Prostate gland (tissue), 2 donors: ENCODE data around the gene TRPV3. TPM values are rescaled to one million over a fixed set of nuclear protein-coding genes. Genes with fewer than 3 reads are reported as not detected.

ENCODE experiments used
- DNase-seq: peaks from one replicate; pipeline ENCODE4 v3.0.0-alpha.2; 2019; ENCODE audit warnings: low spot score
- H3K27ac ChIP-seq, 2 donors: fragments of 200-600 bp; sonication (generic); 2 replicates each; pipeline ENCODE4 v1.5.1; 2017 to 2019
- H3K27me3 ChIP-seq: fragments of 200-600 bp; sonication (generic); replicated peaks from 2 replicates; pipeline ENCODE4 v1.5.1; 2019; ENCODE audit not compliant: insufficient read depth
- H3K36me3 ChIP-seq, 2 donors: fragments of 200-600 bp; sonication (generic); 1 replicate in 1 of 2; 2 replicates in 1 of 2; pipeline versions ENCODE4 v1.5.1 to v1.8.1; 2017 to 2019
- H3K4me1 ChIP-seq: fragments of 200-600 bp; sonication (generic); replicated peaks from 2 replicates; pipeline ENCODE4 v1.5.1; 2019
- H3K4me3 ChIP-seq, 2 donors: fragments of 200-600 bp; sonication (generic); 2 replicates each; pipeline ENCODE4 v1.5.1; 2017 to 2019
- H3K9me3 ChIP-seq: fragments of 200-600 bp; sonication (generic); 2 replicates; pipeline ENCODE4 v1.5.1; 2017
- POLR2A ChIP-seq: fragments of 450-650 bp; IDR thresholded peaks from one replicate; pipeline ENCODE4 v1.6.1; 2016; ENCODE audit warnings: antibody characterized with exemption, mild to moderate bottlenecking
- POLR2AphosphoS5 ChIP-seq: sonication (generic); formaldehyde crosslinking; IDR thresholded peaks from one replicate; pipeline ENCODE4 v1.6.1; 2017; ENCODE audit warnings: antibody characterized with exemption
- WGBS: methylation state at CpG from one replicate; pipeline ENCODE4 v1.1.5; 2018; 5-methylcytosine and 5-hydroxymethylcytosine counted together
- intact Hi-C: fragments of 100-400 bp; cut with DNase I; formaldehyde crosslinking; loops from one replicate; pipeline ENCODE4 v1.14.2; 2022
- total RNA-seq, 2 donors: library from RNA; depleted of rRNA; stranded (reverse); fragments of >200 nt; gene quantifications; one replicate each; pipeline ENCODE4 v1.1.0, GENCODE V29; 2016
- TF ChIP-seq, protein P1 (sequence below), 4 experiments: fragments of 200-600 bp in 2 of 4; fragments of 450-650 bp in 2 of 4; sonication (generic) in 2 of 4; IDR thresholded peaks; 1 replicate in 3 of 4; 2 replicates in 1 of 4; pipeline ENCODE4 v1.5.1; 2016 to 2019; ENCODE audit warnings: antibody characterized with exemption in 4 of 4, mild to moderate bottlenecking in 2 of 4, moderate library complexity in 2 of 4

The TRPV3 gene
- total RNA-seq, 2 donors from 2014 or later: 10.5 TPM; not detected in 1

DNA sequence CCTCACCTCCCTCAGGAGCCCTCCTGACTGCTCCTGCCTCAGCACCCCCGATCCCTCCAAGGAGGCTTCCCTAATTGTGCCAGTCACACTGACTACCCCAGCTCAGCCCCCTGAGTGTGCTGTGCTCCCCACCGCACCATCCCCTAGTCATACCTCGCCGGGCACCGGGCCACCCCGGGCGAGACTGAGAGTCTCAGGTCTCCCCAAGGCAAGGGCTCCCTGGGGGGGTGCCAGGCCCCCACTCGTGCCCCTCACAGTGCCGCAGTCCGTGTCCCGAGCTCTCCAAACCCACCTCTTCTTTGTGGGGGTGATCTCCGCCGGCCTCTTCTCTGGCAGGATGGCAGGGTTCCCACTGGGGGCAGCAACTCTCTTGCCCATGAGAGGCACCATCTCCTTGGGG lies 3.2 kb downstream of the TRPV3 start:
- no peak overlapping the region for H3K4me3 ChIP-seq
- TF ChIP-seq POLR2A (no peak), POLR2AphosphoS5 (no peak)
- TF ChIP-seq, protein P1, sequence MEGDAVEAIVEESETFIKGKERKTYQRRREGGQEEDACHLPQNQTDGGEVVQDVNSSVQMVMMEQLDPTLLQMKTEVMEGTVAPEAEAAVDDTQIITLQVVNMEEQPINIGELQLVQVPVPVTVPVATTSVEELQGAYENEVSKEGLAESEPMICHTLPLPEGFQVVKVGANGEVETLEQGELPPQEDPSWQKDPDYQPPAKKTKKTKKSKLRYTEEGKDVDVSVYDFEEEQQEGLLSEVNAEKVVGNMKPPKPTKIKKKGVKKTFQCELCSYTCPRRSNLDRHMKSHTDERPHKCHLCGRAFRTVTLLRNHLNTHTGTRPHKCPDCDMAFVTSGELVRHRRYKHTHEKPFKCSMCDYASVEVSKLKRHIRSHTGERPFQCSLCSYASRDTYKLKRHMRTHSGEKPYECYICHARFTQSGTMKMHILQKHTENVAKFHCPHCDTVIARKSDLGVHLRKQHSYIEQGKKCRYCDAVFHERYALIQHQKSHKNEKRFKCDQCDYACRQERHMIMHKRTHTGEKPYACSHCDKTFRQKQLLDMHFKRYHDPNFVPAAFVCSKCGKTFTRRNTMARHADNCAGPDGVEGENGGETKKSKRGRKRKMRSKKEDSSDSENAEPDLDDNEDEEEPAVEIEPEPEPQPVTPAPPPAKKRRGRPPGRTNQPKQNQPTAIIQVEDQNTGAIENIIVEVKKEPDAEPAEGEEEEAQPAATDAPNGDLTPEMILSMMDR (IDR thresholded peaks at IDR 0.05): no peak
- no peaks in the 10 kb centered on the region for H3K36me3 ChIP-seq
- DNase-seq: no peak
- no peak overlapping the region for H3K27ac ChIP-seq
- no peaks in the 10 kb centered on the region for H3K4me1 ChIP-seq
- intact Hi-C loops: no loop called here
- no peaks in the 10 kb centered on the region for H3K27me3 ChIP-seq
- no peaks in the 10 kb centered on the region for H3K9me3 ChIP-seq
- WGBS: 85% methylated on average over 13 of the region's 13 CpGs

DNA sequence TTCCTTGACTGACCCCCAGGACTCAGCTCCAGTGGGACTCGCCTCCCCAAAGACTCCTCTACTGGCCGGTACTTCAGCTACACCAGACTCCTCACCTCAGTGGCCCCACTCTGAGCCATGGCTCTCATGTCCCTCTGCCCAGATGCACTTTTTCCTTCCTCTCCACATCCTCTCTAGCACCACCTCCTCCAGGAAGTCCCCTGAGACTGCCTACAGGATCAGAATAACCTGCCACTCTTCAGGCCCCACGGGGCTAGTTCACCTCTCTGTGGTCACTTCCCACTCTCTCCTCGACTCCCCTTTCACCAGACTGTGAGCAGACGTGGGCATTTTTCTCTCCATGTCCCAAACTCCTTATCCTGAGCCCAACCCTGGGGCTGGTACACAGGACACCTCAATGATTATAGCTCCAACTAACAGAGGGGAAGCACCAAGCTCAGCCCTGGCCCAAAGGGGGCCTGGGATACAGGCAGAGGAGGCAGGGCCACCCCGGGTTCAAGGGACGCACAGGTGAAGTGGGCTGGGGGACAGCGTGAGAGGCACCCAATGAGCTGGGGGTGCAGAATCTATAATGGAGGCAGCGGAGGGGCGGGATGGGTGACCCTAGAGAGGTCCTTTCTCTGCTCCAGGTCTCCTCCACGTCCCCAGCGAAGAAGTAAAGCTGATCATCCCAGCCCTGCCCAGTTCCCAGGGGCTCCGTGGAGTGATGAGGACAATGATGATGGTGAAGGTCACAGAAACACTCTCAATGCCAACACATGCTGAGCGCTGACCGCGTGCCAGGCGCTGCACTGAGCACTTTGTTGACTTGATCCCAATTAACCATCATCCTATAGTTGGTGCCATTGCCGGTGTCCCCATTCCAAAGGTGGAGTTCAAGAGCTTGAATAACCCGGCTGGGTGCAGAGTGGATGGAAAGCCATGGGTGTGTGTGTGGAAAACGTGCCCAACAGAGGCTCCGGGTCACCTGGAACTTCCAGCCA lies 3.9 kb downstream of the TRPV3 start:
- Histone ChIP-seq H3K4me1 (no peaks in the 10 kb centered on the region), H3K27me3 (no peaks in the 10 kb centered on the region), H3K9me3 (no peaks in the 10 kb centered on the region), H3K4me3 (no peak overlapping the region), H3K36me3 (no peaks in the 10 kb centered on the region), H3K27ac (no peak overlapping the region)
- 86% methylated on average over 21 of the region's 21 CpGs for WGBS
- DNase-seq: no peak
- TF ChIP-seq, protein P1 (IDR thresholded peaks at IDR 0.05): no peak
- TF ChIP-seq POLR2A (no peak), POLR2AphosphoS5 (no peak)
- intact Hi-C loops: no loop called here

DNA sequence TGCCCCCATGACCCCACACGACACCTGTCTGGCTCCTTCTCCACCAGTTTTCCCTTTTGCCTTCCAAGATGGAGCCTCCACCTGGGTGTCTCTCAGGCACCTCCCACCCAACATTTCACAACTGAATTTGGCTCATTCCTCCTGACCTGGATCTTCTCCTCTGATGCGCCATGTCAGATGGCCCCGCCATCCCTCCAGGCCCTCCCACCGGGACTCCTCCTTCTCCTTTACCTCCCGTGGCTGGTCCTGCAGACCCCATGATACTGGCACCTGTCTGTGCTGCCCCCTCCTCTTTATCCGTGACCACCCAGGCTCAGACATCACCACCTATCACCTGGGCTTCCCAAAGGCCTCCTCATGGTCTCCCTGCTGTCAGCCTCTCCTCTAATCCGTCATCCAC lies 4.7 kb downstream of the TRPV3 start:
- Histone ChIP-seq H3K9me3 (no peaks in the 10 kb centered on the region), H3K4me1 (no peaks in the 10 kb centered on the region), H3K36me3 (no peaks in the 10 kb centered on the region), H3K27ac (no peak overlapping the region), H3K4me3 (no peak overlapping the region), H3K27me3 (no peaks in the 10 kb centered on the region)
- DNase-seq: no peak
- no peak for TF ChIP-seq POLR2AphosphoS5
- TF ChIP-seq, protein P1 (IDR thresholded peaks at IDR 0.05): no peak
- TF ChIP-seq POLR2A: no peak
- 86% methylated on average over 7 of the region's 7 CpGs for WGBS
- intact Hi-C loops: no loop called here

- Histone ChIP-seq H3K36me3 (no peaks in the 10 kb centered on the region), H3K4me3 (no peak overlapping the region), H3K27me3 (no peaks in the 10 kb centered on the region), H3K9me3 (no peaks in the 10 kb centered on the region), H3K27ac (no peak overlapping the region), H3K4me1 (no peaks in the 10 kb centered on the region)
- intact Hi-C loops: no loop called here
- WGBS: 85% methylated on average over 6 of the region's 6 CpGs
- TF ChIP-seq, protein P1 (IDR thresholded peaks at IDR 0.05): no peak
- TF ChIP-seq POLR2A: no peak
- TF ChIP-seq POLR2AphosphoS5: no peak
- DNase-seq: no peak
These were observed 6.4 kb downstream of the TRPV3 start for GRCh38 chr17:3551189-3551588.
